GM03348 (cell line): Measurements from ENCODE around the gene ATR.

Experiments
- DNase-seq: peaks from one replicate; pipeline ENCODE4 v3.0.0; 2012; ENCODE audit warnings: low spot score

Gene ATR

GRCh38 chr3:142523921-142524566 is 54.5 kb downstream of the ATR start:
- no peak for DNase-seq

- DNase-seq, result no peak
Measured at GRCh38 chr3:142509079-142509478, 69.5 kb downstream of the ATR start.

GRCh38 chr3:142507241-142507640 is 71.3 kb downstream of the ATR start:
- DNase-seq, result peak; percentile 27

GRCh38 chr3:142502187-142502985 is 76.1 kb downstream of the ATR start:
- no peak for DNase-seq

- DNase-seq, result peak; percentile 56
Measured at GRCh38 chr3:142501004-142501926, 77.3 kb downstream of the ATR start.

- DNase-seq, result no peak
Measured at GRCh38 chr3:142500211-142500610, 78.3 kb downstream of the ATR start.

GRCh38 chr3:142498397-142499180 is 79.9 kb downstream of the ATR start:
- DNase-seq, result no peak

- DNase-seq, result no peak
Measured at GRCh38 chr3:142497729-142498128, 80.8 kb downstream of the ATR start.

- DNase-seq, result no peak
Measured at GRCh38 chr3:142495103-142495502, 83.4 kb downstream of the ATR start.

GRCh38 chr3:142492184-142492583 is 86.3 kb downstream of the ATR start:
- DNase-seq, result no peak

GRCh38 chr3:142489572-142490323 is 88.8 kb downstream of the ATR start:
- no peak for DNase-seq

- DNase-seq, result no peak
Measured at GRCh38 chr3:142484912-142485435, 93.6 kb downstream of the ATR start.

- no peak for DNase-seq
Measured at GRCh38 chr3:142481196-142481595, 97.3 kb downstream of the ATR start.

- no peak for DNase-seq
Measured at GRCh38 chr3:142470826-142471225, 107.7 kb downstream of the ATR start.

- no peak for DNase-seq
Measured at GRCh38 chr3:142468456-142468855, 110.1 kb downstream of the ATR start.

GRCh38 chr3:142467768-142468167 is 110.8 kb downstream of the ATR start:
- no peak for DNase-seq

GRCh38 chr3:142460689-142461088 is 117.8 kb downstream of the ATR start:
- DNase-seq, result no peak

GRCh38 chr3:142459929-142460328 is 118.6 kb downstream of the ATR start:
- DNase-seq, result no peak

- no peak for DNase-seq
Measured at GRCh38 chr3:142459096-142459495, 119.4 kb downstream of the ATR start.

GRCh38 chr3:142450881-142451280 is 127.7 kb downstream of the ATR start:
- no peak for DNase-seq

GRCh38 chr3:142450189-142450588 is 128.3 kb downstream of the ATR start:
- DNase-seq, result no peak
